ENCODE measurements around the gene NWD2.

GRCh38 chr4:37279894-37280592, 35.5 kb downstream of the NWD2 start:
- TF ChIP-seq, protein P1, sequence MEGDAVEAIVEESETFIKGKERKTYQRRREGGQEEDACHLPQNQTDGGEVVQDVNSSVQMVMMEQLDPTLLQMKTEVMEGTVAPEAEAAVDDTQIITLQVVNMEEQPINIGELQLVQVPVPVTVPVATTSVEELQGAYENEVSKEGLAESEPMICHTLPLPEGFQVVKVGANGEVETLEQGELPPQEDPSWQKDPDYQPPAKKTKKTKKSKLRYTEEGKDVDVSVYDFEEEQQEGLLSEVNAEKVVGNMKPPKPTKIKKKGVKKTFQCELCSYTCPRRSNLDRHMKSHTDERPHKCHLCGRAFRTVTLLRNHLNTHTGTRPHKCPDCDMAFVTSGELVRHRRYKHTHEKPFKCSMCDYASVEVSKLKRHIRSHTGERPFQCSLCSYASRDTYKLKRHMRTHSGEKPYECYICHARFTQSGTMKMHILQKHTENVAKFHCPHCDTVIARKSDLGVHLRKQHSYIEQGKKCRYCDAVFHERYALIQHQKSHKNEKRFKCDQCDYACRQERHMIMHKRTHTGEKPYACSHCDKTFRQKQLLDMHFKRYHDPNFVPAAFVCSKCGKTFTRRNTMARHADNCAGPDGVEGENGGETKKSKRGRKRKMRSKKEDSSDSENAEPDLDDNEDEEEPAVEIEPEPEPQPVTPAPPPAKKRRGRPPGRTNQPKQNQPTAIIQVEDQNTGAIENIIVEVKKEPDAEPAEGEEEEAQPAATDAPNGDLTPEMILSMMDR (IDR thresholded peaks at IDR 0.05): no peak
- TF ChIP-seq POLR2A (IDR thresholded peaks at IDR 0.05): no peak

All from adrenal gland (tissue), 5 donors.